ENCODE measurements around the gene HOXB5.

- TF ChIP-seq CTCF (conservative IDR thresholded peaks at IDR 0.05; ENCODE audit: low read depth, low read length) (no peak), EZH2 (IDR thresholded peaks at IDR 0.05; ENCODE audit: borderline replicate concordance, low read depth, low read length, poor library complexity, severe bottlenecking) (no peak)
Observed at GRCh38 chr17:48604770-48605329, 11.3 kb upstream of the HOXB5 start, which contains the start of gene HOXB6.
